Measurements from ENCODE around the gene RGS11. TPM values are rescaled to one million over a fixed set of nuclear protein-coding genes. Genes with fewer than 3 reads are reported as not detected.

RGS11 gene
- total and polyA plus RNA-seq, 4 donors, result 0.51 to 1.6 (median 0.77) TPM; not detected in 1

GRCh38 chr16:290681-291405 lies 15.1 kb upstream of the RGS11 start:
- TF ChIP-seq ATF3 (IDR thresholded peaks at IDR 0.05), result no peak
- no peak for TF ChIP-seq RXRA (IDR thresholded peaks at IDR 0.05)
- no peak for TF ChIP-seq MAX (IDR thresholded peaks at IDR 0.05)
- TF ChIP-seq RAD21 (IDR thresholded peaks at IDR 0.05), result no peak
- TF ChIP-seq REST (IDR thresholded peaks at IDR 0.05), result no peak
- no peak for TF ChIP-seq TAF1 (conservative IDR thresholded peaks at IDR 0.05)
- TF ChIP-seq ZBTB33 (IDR thresholded peaks at IDR 0.05), result no peak
- no peak for TF ChIP-seq GABPA (IDR thresholded peaks at IDR 0.05 in 1 of 2, conservative IDR thresholded peaks at IDR 0.05 in 1 of 2)
- no peak for TF ChIP-seq SP1 (IDR thresholded peaks at IDR 0.05)
- no peak for TF ChIP-seq HNF4A (conservative IDR thresholded peaks at IDR 0.05)

GRCh38 chr16:290015-290680 lies 14.4 kb upstream of the RGS11 start:
- Histone ChIP-seq H3K9me3 (ENCODE audit: control insufficient read depth in 4 of 4, low read length in 3 of 4) (no peaks in the 10 kb centered on the region), H3K9ac (ENCODE audit: low read depth in 1 of 2, low read length in 2 of 2) (no peak overlapping the region), H3K36me3 (ENCODE audit: control insufficient read depth in 4 of 4, insufficient read depth in 3 of 4, low read depth in 1 of 4, low read length in 3 of 4) (peaks cover 0 to 46% (median 9%) of the 10 kb centered on the region in 4 donors), H3K4me1 (ENCODE audit: control insufficient read depth in 4 of 4, insufficient read depth in 4 of 4, low read length in 3 of 4) (no peaks in the 10 kb centered on the region), H3K27me3 (ENCODE audit: control insufficient read depth in 4 of 4, insufficient read depth in 4 of 4, low read length in 3 of 4) (no peaks in the 10 kb centered on the region), H3K27ac (ENCODE audit: low read depth in 1 of 2, low read length in 2 of 2) (no peak overlapping the region), H3K4me3 (ENCODE audit: low read depth in 1 of 3, low read length in 3 of 3) (no peak overlapping the region)
- DNase-seq (ENCODE audit: low spot score), result no peak
- WGBS, result 93% methylated on average over 25 of the region's 25 CpGs
- TF ChIP-seq MAX (IDR thresholded peaks at IDR 0.05) (no peak), SP1 (IDR thresholded peaks at IDR 0.05) (no peak), TAF1 (conservative IDR thresholded peaks at IDR 0.05) (no peak), ATF3 (IDR thresholded peaks at IDR 0.05) (no peak), EGR1 (IDR thresholded peaks at IDR 0.05; ENCODE audit: low read depth in 2 of 2) (no peak), FOXA2 (IDR thresholded peaks at IDR 0.05) (no peak), YY1 (IDR thresholded peaks at IDR 0.05) (no peak), RXRA (IDR thresholded peaks at IDR 0.05) (no peak)

More at GRCh38 chr16:290681-291405, 15.1 kb upstream of the RGS11 start:
- Histone ChIP-seq H3K27ac (ENCODE audit: low read depth in 1 of 2, low read length in 2 of 2) (no peak overlapping the region), H3K4me3 (ENCODE audit: low read depth in 1 of 3, low read length in 3 of 3) (no peak overlapping the region), H3K9ac (ENCODE audit: low read depth in 1 of 2, low read length in 2 of 2) (no peak overlapping the region), H3K27me3 (ENCODE audit: control insufficient read depth in 4 of 4, insufficient read depth in 4 of 4, low read length in 3 of 4) (no peaks in the 10 kb centered on the region), H3K36me3 (ENCODE audit: control insufficient read depth in 4 of 4, insufficient read depth in 3 of 4, low read depth in 1 of 4, low read length in 3 of 4) (peaks cover 0 to 46% (median 9%) of the 10 kb centered on the region in 4 donors), H3K4me1 (ENCODE audit: control insufficient read depth in 4 of 4, insufficient read depth in 4 of 4, low read length in 3 of 4) (no peaks in the 10 kb centered on the region), H3K9me3 (ENCODE audit: control insufficient read depth in 4 of 4, low read length in 3 of 4) (no peaks in the 10 kb centered on the region)
- DNase-seq (ENCODE audit: low spot score), result no peak
- WGBS, result 96% methylated on average over 50 of the region's 50 CpGs

Data from liver (tissue), 9 donors.